Right atrium auricular region (tissue), 2 donors: ENCODE data around the gene SLC23A2. TPM values are rescaled to one million over a fixed set of nuclear protein-coding genes. Genes with fewer than 3 reads are reported as not detected.

Experiments
- DNase-seq: peaks from one replicate; pipeline ENCODE4 v3.0.0-alpha.2; 2019; ENCODE audit warnings: low spot score
- H3K27ac ChIP-seq, 2 donors: fragments of 200-600 bp; sonication (generic); 1 replicate in 1 of 2; 2 replicates in 1 of 2; pipeline ENCODE4 v1.5.1; 2016 to 2019
- H3K27me3 ChIP-seq, 2 donors: fragments of 200-600 bp; sonication (generic); one replicate each; pipeline versions ENCODE4 v1.5.1 to v1.6.0; 2017 to 2019
- H3K36me3 ChIP-seq: fragments of 200-600 bp; sonication (generic); one replicate; pipeline ENCODE4 v1.5.1; 2016
- H3K4me1 ChIP-seq, 2 donors: fragments of 200-600 bp; sonication (generic); one replicate each; pipeline versions ENCODE4 v1.5.1 to v1.6.0; 2017 to 2019
- H3K4me3 ChIP-seq, 2 donors: fragments of 200-600 bp; sonication (generic); 1 replicate in 1 of 2; 2 replicates in 1 of 2; pipeline ENCODE4 v1.5.1; 2017 to 2019; ENCODE audit warnings: mild to moderate bottlenecking in 1 of 2, moderate library complexity in 1 of 2
- H3K9me3 ChIP-seq, 2 donors: fragments of 200-600 bp; sonication (generic); one replicate each; pipeline ENCODE4 v1.5.1; 2019
- total RNA-seq, 2 donors: library from RNA; depleted of rRNA; stranded (reverse); fragments of >200 nt; gene quantifications; one replicate each; pipeline ENCODE4 v1.1.0, GENCODE V29; 2016
- TF ChIP-seq, protein P1 (sequence below), 2 donors: fragments of 200-600 bp; sonication (generic); IDR thresholded peaks; one replicate each; pipeline ENCODE4 v1.5.1; 2019; ENCODE audit warnings: antibody characterized with exemption in 2 of 2

Gene SLC23A2
- total RNA-seq, 2 donors from 2014 or later = 9.8 to 10.8 TPM

DNA sequence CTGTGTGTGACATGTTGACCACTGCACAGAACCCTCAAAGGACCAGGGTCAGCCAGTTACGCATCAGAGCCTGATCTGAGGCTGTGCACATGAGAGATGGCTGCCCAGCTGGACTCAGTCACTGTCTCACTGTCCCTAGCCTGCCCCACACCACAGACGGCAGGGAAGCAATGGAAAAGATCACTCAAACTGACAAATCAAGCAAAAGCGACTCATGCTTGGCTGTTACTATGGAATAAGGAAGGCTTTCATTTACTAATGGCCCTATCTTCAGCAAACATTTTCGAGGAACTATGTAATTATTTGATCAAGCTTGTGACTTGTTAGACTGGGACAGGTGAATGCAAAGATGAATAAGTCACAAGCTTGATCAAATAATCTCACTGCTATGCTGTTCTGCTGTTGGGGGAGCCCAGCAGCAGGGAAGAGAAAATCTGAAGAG lies 137.0 kb downstream of the SLC23A2 start:
- Histone ChIP-seq H3K27ac (no peak overlapping the region), H3K4me3 (no peak overlapping the region), H3K36me3 (peaks cover 36% of the 10 kb centered on the region), H3K9me3 (no peaks in the 10 kb centered on the region), H3K27me3 (no peaks in the 10 kb centered on the region), H3K4me1 (no peaks in the 10 kb centered on the region)
- TF ChIP-seq, protein P1, sequence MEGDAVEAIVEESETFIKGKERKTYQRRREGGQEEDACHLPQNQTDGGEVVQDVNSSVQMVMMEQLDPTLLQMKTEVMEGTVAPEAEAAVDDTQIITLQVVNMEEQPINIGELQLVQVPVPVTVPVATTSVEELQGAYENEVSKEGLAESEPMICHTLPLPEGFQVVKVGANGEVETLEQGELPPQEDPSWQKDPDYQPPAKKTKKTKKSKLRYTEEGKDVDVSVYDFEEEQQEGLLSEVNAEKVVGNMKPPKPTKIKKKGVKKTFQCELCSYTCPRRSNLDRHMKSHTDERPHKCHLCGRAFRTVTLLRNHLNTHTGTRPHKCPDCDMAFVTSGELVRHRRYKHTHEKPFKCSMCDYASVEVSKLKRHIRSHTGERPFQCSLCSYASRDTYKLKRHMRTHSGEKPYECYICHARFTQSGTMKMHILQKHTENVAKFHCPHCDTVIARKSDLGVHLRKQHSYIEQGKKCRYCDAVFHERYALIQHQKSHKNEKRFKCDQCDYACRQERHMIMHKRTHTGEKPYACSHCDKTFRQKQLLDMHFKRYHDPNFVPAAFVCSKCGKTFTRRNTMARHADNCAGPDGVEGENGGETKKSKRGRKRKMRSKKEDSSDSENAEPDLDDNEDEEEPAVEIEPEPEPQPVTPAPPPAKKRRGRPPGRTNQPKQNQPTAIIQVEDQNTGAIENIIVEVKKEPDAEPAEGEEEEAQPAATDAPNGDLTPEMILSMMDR (IDR thresholded peaks at IDR 0.05) = no peak
- DNase-seq = no peak

DNA sequence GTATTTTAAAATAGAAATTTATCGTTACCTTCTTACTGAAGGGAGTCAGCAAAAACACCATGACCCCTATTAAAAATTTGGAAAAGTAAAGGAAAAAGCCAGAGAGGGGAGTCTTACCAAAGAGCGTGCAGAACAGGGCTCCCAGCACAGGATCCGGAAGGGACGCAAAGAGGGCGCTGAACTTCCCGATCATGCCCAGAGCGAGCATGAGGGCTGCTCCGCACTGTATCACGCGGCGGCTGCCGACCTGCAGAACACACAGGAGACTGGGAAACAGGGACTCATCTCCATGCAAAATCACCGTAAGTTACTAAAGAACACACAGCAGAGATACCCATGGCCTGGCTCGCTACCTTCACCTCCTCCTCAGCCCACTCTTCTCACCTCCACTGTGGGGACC lies 138.6 kb downstream of the SLC23A2 start:
- peaks cover 51% of the 10 kb centered on the region for H3K36me3 ChIP-seq

DNA sequence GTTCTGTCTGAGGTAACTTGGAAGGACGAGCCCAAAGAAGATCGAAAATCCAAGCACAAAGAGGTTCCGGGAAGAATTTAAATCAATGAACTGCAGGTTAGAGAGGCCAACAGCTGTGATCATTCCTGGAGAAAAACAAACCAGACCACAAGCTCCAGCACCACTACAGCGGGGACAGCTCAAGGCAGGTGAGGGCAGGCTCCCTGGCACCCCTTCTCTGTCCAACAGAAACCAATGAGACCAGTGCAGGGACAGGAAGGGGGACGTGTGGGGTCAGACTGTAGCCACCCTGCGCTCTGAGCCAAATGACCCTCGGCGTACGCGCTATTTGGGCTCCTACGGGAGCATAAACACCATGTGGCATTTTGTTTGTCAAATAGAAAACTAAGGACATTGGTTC lies 139.3 kb downstream of the SLC23A2 start:
- Histone ChIP-seq H3K4me3 (no peak overlapping the region), H3K27me3 (no peaks in the 10 kb centered on the region), H3K4me1 (peaks cover 0 to 6% of the 10 kb centered on the region in 2 donors), H3K36me3 (peaks cover 51% of the 10 kb centered on the region), H3K9me3 (no peaks in the 10 kb centered on the region), H3K27ac (no peak overlapping the region)
- TF ChIP-seq, protein P1 (IDR thresholded peaks at IDR 0.05) = no peak
- DNase-seq = no peak

More for the DNA sequence above, 138.6 kb downstream of the SLC23A2 start:
- Histone ChIP-seq H3K27ac (no peak overlapping the region), H3K4me1 (peaks cover 0 to under 1% of the 10 kb centered on the region in 2 donors), H3K9me3 (no peaks in the 10 kb centered on the region), H3K27me3 (no peaks in the 10 kb centered on the region), H3K4me3 (no peak overlapping the region)
- TF ChIP-seq, protein P1 (IDR thresholded peaks at IDR 0.05) = no peak
- DNase-seq = no peak

DNA sequence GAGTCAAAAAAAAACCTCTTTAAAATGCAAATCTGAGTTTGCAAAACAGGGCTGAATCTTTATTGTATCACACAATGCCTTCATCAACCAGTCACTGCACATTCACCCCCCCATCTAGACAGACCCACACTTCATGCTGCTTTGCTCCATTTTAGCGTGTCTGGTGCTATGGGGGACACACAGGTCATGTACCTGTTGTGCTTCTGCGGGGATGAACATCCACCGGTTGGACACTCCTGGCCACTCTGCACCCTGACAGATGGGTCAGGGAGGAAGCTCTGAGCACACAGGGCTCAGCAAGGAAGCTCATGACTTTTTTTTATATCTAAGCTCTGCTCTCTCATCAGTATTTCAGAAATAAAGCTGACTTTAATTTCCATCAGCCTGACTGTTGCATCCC lies 143.3 kb downstream of the SLC23A2 start:
- H3K36me3 ChIP-seq = peaks cover 56% of the 10 kb centered on the region
- H3K4me1 ChIP-seq = peaks cover 0 to 6% of the 10 kb centered on the region in 2 donors
- no peaks in the 10 kb centered on the region for H3K9me3 ChIP-seq
- H3K4me3 ChIP-seq = no peak overlapping the region
- H3K27ac ChIP-seq = no peak overlapping the region
- H3K27me3 ChIP-seq = no peaks in the 10 kb centered on the region
- no peak for DNase-seq
- TF ChIP-seq, protein P1 (IDR thresholded peaks at IDR 0.05) = no peak

DNA sequence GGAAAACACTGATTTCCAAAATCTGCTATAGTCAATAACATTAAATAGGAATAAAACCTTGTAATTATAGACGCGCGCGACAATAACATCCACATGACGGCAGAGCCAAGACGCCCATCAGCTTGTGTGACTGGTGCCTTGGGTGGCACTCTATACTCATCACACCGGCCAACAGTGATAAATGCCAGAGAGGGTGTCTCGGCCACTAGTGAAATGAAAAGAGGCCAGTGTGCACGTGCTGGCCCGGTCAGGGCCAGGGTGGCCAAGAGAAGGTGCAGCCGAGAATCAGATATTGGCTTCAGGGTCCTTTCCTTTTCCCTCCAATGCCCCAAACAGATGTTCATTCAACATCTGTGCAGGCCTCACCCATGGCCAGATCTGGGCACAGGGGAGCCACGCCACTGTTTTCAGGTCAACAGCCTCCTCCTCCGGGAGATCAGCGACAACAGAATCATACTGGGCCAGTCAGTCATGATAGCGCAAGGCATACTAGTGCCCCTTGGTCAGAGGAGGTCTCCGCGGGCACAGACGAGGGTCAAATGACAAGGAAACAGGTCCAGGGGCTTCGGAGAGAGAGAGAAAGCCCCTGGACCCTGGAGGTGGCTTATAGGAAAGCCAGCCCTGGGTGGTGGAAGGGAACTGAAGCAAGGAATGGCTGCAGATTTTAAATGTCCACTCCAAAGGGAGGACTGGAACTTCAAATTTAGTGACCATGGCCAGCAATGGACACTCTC lies 145.1 kb downstream of the SLC23A2 start:
- Histone ChIP-seq H3K4me1 (peaks cover 0 to 6% of the 10 kb centered on the region in 2 donors), H3K9me3 (no peaks in the 10 kb centered on the region), H3K27ac (peak overlapping the region in 1 of 2 donors; percentile 46), H3K27me3 (no peaks in the 10 kb centered on the region), H3K4me3 (no peak overlapping the region), H3K36me3 (peaks cover 42% of the 10 kb centered on the region)
- TF ChIP-seq, protein P1 (IDR thresholded peaks at IDR 0.05) = no peak
- DNase-seq = no peak
